CD8-positive, alpha-beta memory T cell (primary cell): ENCODE measurements around the gene SLC37A4. TPM values are rescaled to one million over a fixed set of nuclear protein-coding genes. Genes with fewer than 3 reads are reported as not detected.
"Not testable (repeated sequence)": the region's sequence is repeated elsewhere in the genome, so short reads cannot be mapped to it uniquely, and the experiment has no call there.

ENCODE experiments used
- CTCF ChIA-PET: fragments of 350-600 bp; sonication (Branson Sonifier 250); formaldehyde crosslinking; loops from one replicate; lab custom pipeline; 2021; ENCODE audit warnings: antibody characterized with exemption; lab: Charles Lee
- POLR2A ChIA-PET: fragments of 350-600 bp; sonication (Branson Sonifier 250); formaldehyde crosslinking; loops from one replicate; lab custom pipeline; 2021; ENCODE audit warnings: antibody characterized with exemption; lab: Charles Lee
- DNase-seq, 5 donors: peaks; one replicate each; pipeline versions ENCODE4 v3.0.0 to v3.0.0-alpha.2; 2020 to 2022; ENCODE audit warnings: mixed read lengths in 1 of 5
- H3K27ac ChIP-seq: one replicate; pipeline ENCODE4 v1.7.0; 2013; ENCODE audit warnings: low read depth, mild to moderate bottlenecking, low read length, moderate library complexity
- H3K27me3 ChIP-seq: 2 replicates; pipeline ENCODE4 v1.7.0; 2013; ENCODE audit warnings: low read length, mild to moderate bottlenecking; ENCODE audit not compliant: insufficient read depth, poor library complexity, severe bottlenecking
- H3K36me3 ChIP-seq: 2 replicates; pipeline ENCODE4 v1.7.0; 2013; ENCODE audit warnings: mild to moderate bottlenecking, low read length, moderate library complexity; ENCODE audit not compliant: insufficient read depth
- H3K4me1 ChIP-seq: 2 replicates; pipeline ENCODE4 v1.7.0; 2013; ENCODE audit warnings: mild to moderate bottlenecking, low read length, moderate library complexity; ENCODE audit not compliant: insufficient read depth
- H3K4me3 ChIP-seq: 2 replicates; pipeline ENCODE4 v1.7.0; 2013; ENCODE audit warnings: mild to moderate bottlenecking, low read length
- H3K9me3 ChIP-seq: 2 replicates; pipeline ENCODE4 v1.7.0; 2013; ENCODE audit warnings: mild to moderate bottlenecking, low read length
- H3K27ac Mint-ChIP-seq, 8 donors: one replicate each; pipeline ENCODE4 v1.8.0; 2020 to 2021; ENCODE audit warnings: mixed read lengths in 8 of 8, mild to moderate bottlenecking in 6 of 8, inconsistent platforms in 3 of 8, moderate library complexity in 3 of 8
- H3K27me3 Mint-ChIP-seq, 2 donors: one replicate each; pipeline ENCODE4 v1.8.0; 2020 to 2021; ENCODE audit warnings: mixed read lengths in 2 of 2, mild to moderate bottlenecking in 1 of 2, moderate library complexity in 1 of 2
- H3K36me3 Mint-ChIP-seq, 3 donors: one replicate each; pipeline ENCODE4 v1.8.0; 2020 to 2021; ENCODE audit warnings: mixed read lengths in 3 of 3, inconsistent platforms in 1 of 3, mild to moderate bottlenecking in 1 of 3
- H3K4me1 Mint-ChIP-seq, 3 donors: one replicate each; pipeline ENCODE4 v1.8.0; 2020 to 2021; ENCODE audit warnings: mixed read lengths in 3 of 3, inconsistent platforms in 1 of 3, mild to moderate bottlenecking in 1 of 3
- H3K4me3 Mint-ChIP-seq, 7 donors: one replicate each; pipeline ENCODE4 v1.8.0; 2020 to 2021; ENCODE audit warnings: mixed read lengths in 7 of 7, mild to moderate bottlenecking in 6 of 7, moderate library complexity in 4 of 7, inconsistent platforms in 2 of 7
- H3K9me3 Mint-ChIP-seq, 5 donors: one replicate each; pipeline ENCODE4 v1.8.0; 2020 to 2022; ENCODE audit warnings: mixed read lengths in 5 of 5, mild to moderate bottlenecking in 3 of 5, moderate library complexity in 2 of 5, inconsistent platforms in 1 of 5
- polyA plus RNA-seq: library from polyadenylated mRNA; unstranded; fragments of 300-500 nt; fragmentation: Illumina TruSeq; gene quantifications from one replicate; pipeline ENCODE4 v1.2.3, GENCODE V29; 2021
- total RNA-seq, 2 experiments: library from RNA; stranded (reverse); gene quantifications; one replicate each; pipeline ENCODE4 v1.2.3, GENCODE V29; 2021

Gene SLC37A4
- total and polyA plus RNA-seq, 3 experiments from 2014 or later, result 11.3 to 28.5 (median 22.7) TPM

DNA sequence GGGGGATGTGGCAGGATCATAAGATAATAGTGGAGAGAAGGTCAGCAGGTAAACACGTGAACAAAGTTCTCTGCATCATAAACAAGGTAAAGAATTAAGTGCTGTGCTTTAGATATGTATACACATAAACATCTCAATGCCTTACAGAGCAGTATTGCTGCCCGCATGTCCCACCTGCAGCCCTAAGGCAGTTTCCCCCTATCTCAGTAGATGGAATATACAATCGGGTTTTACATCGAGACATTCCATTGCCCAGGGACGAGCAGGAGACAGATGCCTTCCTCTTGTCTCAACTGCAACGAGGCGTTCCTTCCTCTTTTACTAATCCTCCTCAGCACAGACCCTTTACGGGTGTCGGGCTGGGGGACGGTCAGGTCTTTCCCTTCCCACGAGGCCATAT lies 8.8 kb upstream of the SLC37A4 start:
- H3K9me3 ChIP-seq, H3K4me3 ChIP-seq, H3K36me3 ChIP-seq, CTCF ChIA-PET, H3K4me1 ChIP-seq, H3K27ac ChIP-seq, H3K27me3 ChIP-seq, H3K4me3 Mint-ChIP-seq, H3K4me1 Mint-ChIP-seq, H3K9me3 Mint-ChIP-seq, H3K36me3 Mint-ChIP-seq, H3K27ac Mint-ChIP-seq, H3K27me3 Mint-ChIP-seq, DNase-seq: not testable (repeated sequence)
- POLR2A ChIA-PET, result interaction anchor here (1.4 kb wide), 1 partner anchor 17 kb away, joined by 4 read pairs; the partner anchor contains the start of gene HYOU1

DNA sequence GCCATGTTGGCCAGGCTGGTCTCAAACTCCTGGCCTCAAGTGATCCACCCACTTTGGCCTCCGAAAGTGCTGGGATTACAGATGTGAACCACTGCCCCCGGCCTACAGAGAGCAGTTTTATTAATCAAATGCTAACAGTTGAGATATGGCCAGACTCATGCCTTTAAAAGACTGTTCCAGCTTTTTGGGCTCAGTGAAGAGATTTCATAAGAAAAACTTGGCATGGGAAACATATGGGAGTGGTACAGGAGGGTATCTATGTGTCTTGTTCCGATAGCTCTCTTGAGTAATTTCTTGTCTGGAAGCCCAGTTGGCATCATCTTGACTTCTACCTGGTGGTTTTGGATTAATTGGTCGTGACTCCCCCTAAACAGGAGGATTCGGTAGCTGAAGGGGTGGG lies 8.2 kb upstream of the SLC37A4 start:
- no peaks in the 10 kb centered on the region for H3K36me3 Mint-ChIP-seq
- peak overlapping the region in 1 of 8 donors; percentile 4 for H3K27ac Mint-ChIP-seq
- H3K27me3 Mint-ChIP-seq, result peaks cover 0 to 3% of the 10 kb centered on the region in 2 donors
- POLR2A ChIA-PET, result interaction anchor here (1.4 kb wide), 1 partner anchor 18 kb away, joined by 4 read pairs; the partner anchor contains the start of gene HYOU1
- Histone ChIP-seq H3K4me3 (no peak overlapping the region), H3K9me3 (no peaks in the 10 kb centered on the region), H3K27ac (no peak overlapping the region), H3K27me3 (no peaks in the 10 kb centered on the region), H3K4me1 (no peaks in the 10 kb centered on the region), H3K36me3 (no peaks in the 10 kb centered on the region)
- H3K4me3 Mint-ChIP-seq, result peak overlapping the region in 1 of 7 donors; percentile 37
- CTCF ChIA-PET, result no interaction called here
- no peak for DNase-seq
- no peaks in the 10 kb centered on the region for H3K4me1 Mint-ChIP-seq
- H3K9me3 Mint-ChIP-seq, result no peaks in the 10 kb centered on the region

DNA sequence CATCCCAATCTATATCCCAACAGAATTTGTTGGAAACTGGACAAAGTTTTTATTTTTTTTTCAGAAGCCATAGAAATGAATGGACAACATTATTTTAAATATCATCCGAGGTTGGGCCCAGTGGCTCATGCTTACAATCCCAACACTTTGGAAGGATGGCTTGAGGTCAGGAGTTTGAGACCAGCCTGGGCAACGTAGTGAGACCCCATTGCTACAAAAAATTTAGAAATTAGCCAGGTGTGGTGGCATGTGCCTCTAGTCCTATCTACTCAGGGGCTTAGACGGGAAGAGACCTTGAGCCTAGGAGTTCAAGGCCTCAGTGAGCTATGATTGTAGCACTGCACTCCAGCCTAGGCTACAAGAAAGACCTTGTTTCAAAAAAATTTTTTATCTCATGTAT lies 4.1 kb upstream of the SLC37A4 start:
- Histone ChIP-seq H3K27me3 (no peaks in the 10 kb centered on the region), H3K9me3 (no peaks in the 10 kb centered on the region), H3K27ac (no peak overlapping the region), H3K4me1 (peaks cover 3% of the 10 kb centered on the region), H3K4me3 (no peak overlapping the region), H3K36me3 (no peaks in the 10 kb centered on the region)
- CTCF ChIA-PET, result interaction anchor here (1.1 kb wide), 1 partner anchor 20 kb away, joined by 4 read pairs; no protein-coding TSS in a partner anchor
- no peak for DNase-seq
- no peak overlapping the region for H3K4me3 Mint-ChIP-seq
- no peak overlapping the region for H3K27ac Mint-ChIP-seq
- no peaks in the 10 kb centered on the region for H3K9me3 Mint-ChIP-seq
- peaks cover 2 to 8% (median 4%) of the 10 kb centered on the region in 3 donors for H3K4me1 Mint-ChIP-seq
- POLR2A ChIA-PET, result no interaction called here
- no peaks in the 10 kb centered on the region for H3K36me3 Mint-ChIP-seq
- peaks cover 0 to 3% of the 10 kb centered on the region in 2 donors for H3K27me3 Mint-ChIP-seq

DNA sequence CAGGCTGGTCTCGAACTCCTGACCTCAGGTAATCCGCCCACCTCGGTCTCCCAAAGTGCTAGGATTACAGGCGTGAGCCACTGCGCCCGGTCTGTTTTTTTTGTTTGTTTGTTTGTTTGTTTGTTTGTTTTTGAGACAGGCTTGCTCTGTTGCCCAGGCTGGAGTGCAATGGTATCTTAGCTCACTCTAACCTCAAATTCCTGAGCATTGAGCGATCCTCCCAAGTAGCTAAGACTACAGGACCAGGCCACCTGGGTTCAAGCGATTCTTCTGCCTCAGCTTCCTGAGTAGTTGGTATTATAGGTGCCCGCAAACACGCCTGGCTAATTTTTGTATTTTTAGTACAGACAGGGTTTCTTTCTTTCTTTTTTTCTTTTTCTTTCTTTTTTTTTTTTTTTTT lies 2.7 kb upstream of the SLC37A4 start:
- H3K27ac ChIP-seq, H3K27me3 ChIP-seq, H3K27ac Mint-ChIP-seq, H3K36me3 Mint-ChIP-seq, H3K4me3 ChIP-seq, H3K9me3 Mint-ChIP-seq, H3K36me3 ChIP-seq, H3K27me3 Mint-ChIP-seq, H3K9me3 ChIP-seq, H3K4me3 Mint-ChIP-seq, DNase-seq: not testable (repeated sequence)
- H3K4me1 Mint-ChIP-seq, result peaks cover 9 to 21% (median 15%) of the 10 kb centered on the region in 3 donors
- ChIA-PET POLR2A (interaction anchor here (0.7 kb wide), 2 partner anchors 91 to 547 kb away, joined by 4 to 6 read pairs; no protein-coding TSS in a partner anchor), CTCF (interaction anchor here (0.8 to 1.1 kb wide), 3 partner anchors 19 to 173 kb away, joined by 3 to 4 read pairs (median 3); partner anchors contain the start of genes CBL and HYOU1)
- peaks cover 12% of the 10 kb centered on the region for H3K4me1 ChIP-seq

DNA sequence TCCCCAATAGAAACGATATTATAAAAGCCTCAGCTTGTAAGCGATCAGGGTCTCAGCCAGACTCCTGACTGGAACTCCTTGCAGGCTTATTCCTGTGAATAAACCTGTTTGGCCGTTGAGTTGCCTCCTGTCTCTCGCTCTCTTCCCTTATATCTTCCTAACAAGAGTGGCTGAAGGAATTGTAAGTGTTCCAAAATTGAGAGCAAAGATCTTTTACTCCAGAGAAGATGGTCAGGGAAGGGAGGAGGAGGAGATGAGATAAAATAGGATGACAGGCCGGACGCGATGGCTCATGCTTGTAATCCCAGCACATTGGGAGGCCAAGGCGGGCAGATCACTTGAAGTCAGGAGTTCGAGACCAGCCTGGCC lies 1.2 kb upstream of the SLC37A4 start:
- H3K27ac Mint-ChIP-seq, result peak overlapping the region in 1 of 8 donors; percentile 89
- POLR2A ChIA-PET, result interaction anchor here (0.8 kb wide), 1 partner anchor 14 kb away, joined by 4 read pairs; the partner anchor contains the start of genes RPS25 and TRAPPC4
- H3K36me3 Mint-ChIP-seq, result peaks cover 0 to 3% (median 0%) of the 10 kb centered on the region in 3 donors

DNA sequence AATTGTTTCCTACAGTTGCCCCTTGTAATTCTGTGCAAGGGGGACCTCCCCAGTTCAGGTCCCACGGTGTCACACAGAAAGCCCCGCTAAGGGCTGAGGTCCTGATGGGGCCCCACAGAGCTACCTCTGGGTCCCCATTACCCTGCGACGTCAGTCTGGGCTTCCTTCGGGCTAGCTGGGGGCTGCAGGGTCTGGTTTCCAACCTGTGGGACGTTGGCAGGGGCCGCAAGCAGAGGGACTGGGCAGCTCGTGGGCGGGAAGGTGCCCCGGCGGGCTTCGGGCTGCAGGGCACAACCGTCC lies 698 bp downstream of the SLC37A4 start:
- DNase-seq, result peak in 2 of 5 donors; percentile 4 to 22
- POLR2A ChIA-PET, result interaction anchor here (0.7 to 1.9 kb wide), 2 partner anchors 11 to 14 kb away, joined by 3 to 10 read pairs; partner anchors contain the start of genes RPS25 and TRAPPC4
- Mint-ChIP-seq H3K36me3 (peaks cover 0 to 18% (median 4%) of the 10 kb centered on the region in 3 donors), H3K4me3 (peak overlapping the region; percentile 82 to 96 (median 90)), H3K27ac (peak overlapping the region; percentile 45 to 97 (median 91)), H3K27me3 (no peaks in the 10 kb centered on the region), H3K9me3 (no peaks in the 10 kb centered on the region), H3K4me1 (peaks cover 14 to 24% (median 21%) of the 10 kb centered on the region in 3 donors)
- Histone ChIP-seq H3K4me1 (peaks cover 14% of the 10 kb centered on the region), H3K36me3 (peaks cover 2% of the 10 kb centered on the region), H3K27ac (peak overlapping the region; percentile 75), H3K9me3 (no peaks in the 10 kb centered on the region), H3K4me3 (peak overlapping the region; percentile 85), H3K27me3 (no peaks in the 10 kb centered on the region)
- CTCF ChIA-PET, result interaction anchor here (0.9 to 1.2 kb wide), 2 partner anchors 9 to 32 kb away, joined by 3 to 4 read pairs; partner anchors contain the start of gene CENATAC

More for the DNA sequence above, 1.2 kb upstream of the SLC37A4 start:
- Histone ChIP-seq H3K27ac (no peak overlapping the region), H3K9me3 (no peaks in the 10 kb centered on the region), H3K4me1 (peaks cover 12% of the 10 kb centered on the region), H3K36me3 (no peaks in the 10 kb centered on the region), H3K27me3 (no peaks in the 10 kb centered on the region), H3K4me3 (no peak overlapping the region)
- Mint-ChIP-seq H3K27me3 (no peaks in the 10 kb centered on the region), H3K4me3 (peak overlapping the region in 1 of 7 donors; percentile 36), H3K9me3 (no peaks in the 10 kb centered on the region), H3K4me1 (peaks cover 9 to 24% (median 18%) of the 10 kb centered on the region in 3 donors)
- DNase-seq, result no peak
- CTCF ChIA-PET, result interaction anchor here (1.0 to 1.5 kb wide), 7 partner anchors 10 to 137 kb away, joined by 3 to 8 read pairs (median 3); partner anchors contain the start of genes NLRX1, RPS25 and TRAPPC4

DNA sequence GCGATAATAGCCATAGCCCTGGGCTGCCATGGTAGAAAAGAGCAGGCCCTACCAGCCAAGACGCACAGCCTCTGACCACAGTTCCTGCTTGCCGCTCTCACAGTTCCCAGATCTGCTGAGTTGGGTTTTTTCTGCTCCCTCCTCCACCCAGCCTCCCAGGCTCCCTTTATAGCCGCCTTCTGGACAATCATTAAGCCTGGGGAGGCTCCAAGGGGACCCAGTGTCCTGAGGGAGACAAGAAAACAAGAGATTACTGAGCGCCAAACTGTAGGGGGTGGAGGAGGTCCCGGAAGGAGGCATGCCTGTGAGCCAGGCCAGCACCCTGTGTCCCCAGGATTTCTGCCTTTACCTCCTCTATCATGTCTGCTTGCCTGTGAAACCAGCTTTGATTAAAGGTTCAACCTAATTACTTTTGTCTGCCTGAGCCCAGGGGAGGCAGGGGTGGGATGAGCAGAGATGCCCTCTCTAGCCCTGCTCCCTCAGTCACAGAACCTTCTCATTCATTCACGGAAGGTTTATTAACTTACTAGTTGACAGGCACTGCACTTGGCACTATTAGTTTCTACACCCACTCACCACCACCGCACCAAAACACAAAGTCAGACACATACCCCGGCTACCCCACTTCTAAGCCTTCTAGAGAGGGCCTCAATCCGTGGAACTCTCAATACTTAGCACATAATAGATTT lies 1.2 kb downstream of the SLC37A4 start:
- Histone ChIP-seq H3K4me3 (peak overlapping the region; percentile 85), H3K27ac (peak overlapping the region; percentile 75), H3K27me3 (no peaks in the 10 kb centered on the region), H3K4me1 (peaks cover 17% of the 10 kb centered on the region), H3K9me3 (no peaks in the 10 kb centered on the region), H3K36me3 (peaks cover 5% of the 10 kb centered on the region)
- Mint-ChIP-seq H3K27me3 (no peaks in the 10 kb centered on the region), H3K27ac (peak overlapping the region; percentile 45 to 97 (median 90)), H3K9me3 (no peaks in the 10 kb centered on the region), H3K36me3 (peaks cover 0 to 23% (median 5%) of the 10 kb centered on the region in 3 donors), H3K4me1 (peaks cover 18 to 26% (median 21%) of the 10 kb centered on the region in 3 donors), H3K4me3 (peak overlapping the region; percentile 82 to 96 (median 90))
- no peak for DNase-seq
- POLR2A ChIA-PET, result interaction anchor here (1.9 kb wide), 1 partner anchor 10 kb away, joined by 10 read pairs; the partner anchor contains the start of genes RPS25 and TRAPPC4
- CTCF ChIA-PET, result interaction anchor here (1.2 kb wide), 2 partner anchors 11 to 32 kb away, joined by 3 read pairs; partner anchors contain the start of genes CENATAC and RPS25

DNA sequence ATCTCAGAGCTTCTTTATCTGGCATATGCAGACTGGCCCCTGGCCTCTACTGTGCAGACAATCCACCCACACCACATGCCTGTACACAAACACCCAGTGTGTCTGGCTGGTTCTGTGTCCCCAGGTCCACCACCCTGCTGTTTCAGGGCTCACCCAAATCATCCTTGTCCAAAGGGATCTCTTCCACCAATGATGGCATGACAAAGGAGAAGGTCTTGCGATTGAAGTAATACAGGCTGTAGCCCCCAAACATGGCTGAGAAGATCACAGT lies 1.7 kb downstream of the SLC37A4 start:
- peaks cover 23 to 31% (median 24%) of the 10 kb centered on the region in 3 donors for H3K4me1 Mint-ChIP-seq
- no peaks in the 10 kb centered on the region for H3K9me3 ChIP-seq
- DNase-seq, result no peak
- H3K4me3 ChIP-seq, result no peak overlapping the region
- H3K27ac ChIP-seq, result peak overlapping the region; percentile 75
- H3K9me3 Mint-ChIP-seq, result no peaks in the 10 kb centered on the region
- no peaks in the 10 kb centered on the region for H3K27me3 Mint-ChIP-seq
- H3K36me3 Mint-ChIP-seq, result peaks cover 0 to 28% (median 7%) of the 10 kb centered on the region in 3 donors
- POLR2A ChIA-PET, result interaction anchor here (1.9 kb wide), 1 partner anchor 10 kb away, joined by 10 read pairs; the partner anchor contains the start of genes RPS25 and TRAPPC4
- H3K36me3 ChIP-seq, result peaks cover 10% of the 10 kb centered on the region
- peak overlapping the region in 6 of 7 donors; percentile 56 to 96 (median 90) for H3K4me3 Mint-ChIP-seq
- no peaks in the 10 kb centered on the region for H3K27me3 ChIP-seq
- H3K4me1 ChIP-seq, result peaks cover 21% of the 10 kb centered on the region
- peak overlapping the region; percentile 12 to 95 (median 80) for H3K27ac Mint-ChIP-seq
- CTCF ChIA-PET, result interaction anchor here (1.2 kb wide), 1 partner anchor 11 kb away, joined by 3 read pairs; the partner anchor contains the start of gene RPS25
